Stimulated activated CD4-positive, alpha-beta T cell treated with anti-CD3 and anti-CD28 coated beads, Interleukin-12 subunit alpha, Interleukin-12 subunit beta, amount 100 ng/mL, for 48 hours (primary cell): ENCODE results near the gene SEC61A1.

ENCODE experiments used
- DNase-seq, 3 donors: peaks; one replicate each; pipeline ENCODE4 v3.0.0-alpha.2; 2020; ENCODE audit warnings: low read depth in 2 of 3, low spot score in 1 of 3

The SEC61A1 gene

GRCh38 chr3:128056258-128056657, 4.0 kb downstream of the SEC61A1 start:
- no peak for DNase-seq

DNA sequence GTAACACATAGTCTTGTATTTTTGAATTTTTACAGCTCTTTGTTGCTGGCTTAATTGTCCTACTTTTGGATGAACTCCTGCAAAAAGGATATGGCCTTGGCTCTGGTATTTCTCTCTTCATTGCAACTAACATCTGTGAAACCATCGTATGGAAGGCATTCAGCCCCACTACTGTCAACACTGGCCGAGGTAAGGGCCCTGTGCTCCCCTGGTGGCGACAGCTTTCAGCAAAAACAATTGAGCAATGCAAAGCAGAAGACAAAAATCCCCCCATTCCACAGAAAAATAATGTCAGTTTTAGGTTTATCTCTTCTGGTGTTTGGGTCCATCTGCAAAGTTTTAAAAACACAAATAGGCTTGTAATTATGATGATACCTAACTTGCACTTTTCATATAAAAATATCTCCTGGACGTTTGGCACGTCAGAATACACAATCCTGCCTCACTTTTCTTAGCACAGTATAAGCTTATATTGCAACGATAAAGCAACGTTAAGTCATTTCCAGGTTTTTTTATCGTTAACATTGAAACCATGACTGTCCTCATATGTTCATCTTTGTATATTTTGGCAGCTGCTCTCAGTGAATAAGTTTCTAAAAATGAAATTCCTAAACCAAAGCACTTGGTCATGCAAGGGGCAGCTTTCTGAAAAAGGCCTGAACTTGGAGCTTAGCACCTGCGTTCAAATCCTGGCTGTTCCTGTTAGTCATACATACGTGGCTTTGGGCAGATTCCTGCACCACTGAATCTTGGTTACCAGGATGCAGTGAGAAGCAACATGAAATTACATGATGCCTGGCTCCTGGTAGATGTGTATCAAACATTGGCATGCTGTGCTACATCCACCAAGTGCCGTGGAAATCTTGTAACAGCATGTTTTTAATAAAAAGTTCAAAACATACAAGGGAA, 8.5 kb downstream of the SEC61A1 start:
- no peak for DNase-seq

GRCh38 chr3:128062033-128062745, 10.0 kb downstream of the SEC61A1 start:
- no peak for DNase-seq

GRCh38 chr3:128063865-128064264, 11.6 kb downstream of the SEC61A1 start:
- DNase-seq = no peak

DNA sequence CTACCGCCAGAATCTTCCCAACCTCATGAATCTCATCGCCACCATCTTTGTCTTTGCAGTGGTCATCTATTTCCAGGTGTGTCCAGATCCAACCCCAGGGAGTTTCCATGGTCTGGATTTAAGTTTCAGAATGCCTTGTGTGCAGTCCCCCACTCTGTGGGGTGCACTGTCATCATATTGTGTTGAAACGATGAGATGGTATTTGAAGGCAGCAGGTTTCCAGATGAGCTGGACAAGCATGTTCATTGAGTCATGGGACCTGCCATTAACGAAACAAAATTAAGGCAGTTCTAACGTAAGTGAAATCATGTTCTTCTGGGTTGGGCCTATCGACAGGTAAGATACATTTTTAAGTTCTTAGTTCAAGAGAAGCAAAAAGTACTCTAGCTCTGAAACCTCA, 12.7 kb downstream of the SEC61A1 start:
- DNase-seq = no peak

- no peak for DNase-seq
Measured at GRCh38 chr3:128066114-128066513, 13.9 kb downstream of the SEC61A1 start.

DNA sequence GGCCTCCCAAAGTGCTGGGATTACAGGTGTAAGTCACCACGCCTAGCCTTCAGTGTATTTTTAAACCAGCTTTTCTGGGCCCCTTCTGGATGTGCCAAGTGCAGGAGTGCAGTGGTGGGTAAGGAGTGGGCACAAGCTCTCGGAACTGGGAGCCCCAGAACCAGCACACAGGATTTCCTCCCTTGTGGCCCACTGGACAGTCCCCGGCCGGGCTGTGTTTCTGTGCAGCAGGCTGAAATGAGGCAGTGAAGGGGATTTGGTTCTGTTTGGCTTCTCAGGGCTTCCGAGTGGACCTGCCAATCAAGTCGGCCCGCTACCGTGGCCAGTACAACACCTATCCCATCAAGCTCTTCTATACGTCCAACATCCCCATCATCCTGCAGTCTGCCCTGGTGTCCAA, 14.4 kb downstream of the SEC61A1 start:
- no peak for DNase-seq

DNA sequence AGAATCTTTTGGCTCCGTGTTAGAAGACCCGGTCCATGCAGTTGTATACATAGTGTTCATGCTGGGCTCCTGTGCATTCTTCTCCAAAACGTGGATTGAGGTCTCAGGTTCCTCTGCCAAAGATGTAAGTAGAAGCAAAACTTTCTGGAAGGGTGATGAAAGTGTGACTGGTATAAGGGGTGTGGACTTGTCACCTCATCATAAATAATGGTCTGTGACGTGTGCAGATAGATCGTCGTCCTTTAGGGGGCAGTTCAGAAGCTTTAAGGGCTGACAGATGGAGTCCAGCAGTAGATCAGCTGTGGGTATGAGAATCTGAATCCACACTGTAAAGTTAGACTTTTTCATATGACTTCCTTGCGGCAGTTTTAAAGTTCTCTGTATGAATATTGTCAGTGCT, 15.3 kb downstream of the SEC61A1 start:
- no peak for DNase-seq

DNA sequence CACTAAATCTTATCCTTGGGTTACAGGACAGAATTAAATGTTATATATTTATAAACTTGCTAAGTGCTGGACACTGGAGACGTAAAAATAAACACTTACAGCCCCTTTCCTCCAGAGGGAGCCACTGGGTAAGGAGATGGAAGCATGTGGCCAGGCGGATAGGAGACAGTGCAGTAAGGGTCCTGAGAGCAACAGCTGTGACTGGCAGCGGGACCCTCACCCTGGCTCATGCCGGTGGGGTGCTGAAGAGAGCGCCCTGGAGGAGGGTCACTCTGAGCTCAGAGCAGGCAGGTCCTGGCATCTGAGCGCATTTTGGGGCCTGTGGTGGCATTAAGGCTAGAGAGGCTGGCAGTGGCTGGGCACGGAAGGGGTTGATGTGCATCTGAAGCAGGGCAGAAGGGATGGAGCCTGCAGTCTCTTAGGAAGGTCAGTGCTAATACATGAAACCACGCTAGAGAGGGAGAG, 16.0 kb downstream of the SEC61A1 start:
- DNase-seq = peak in 1 of 3 donors; percentile 38

- DNase-seq = no peak
Measured at GRCh38 chr3:128069271-128069670, 17.0 kb downstream of the SEC61A1 start.

GRCh38 chr3:128070898-128071591, 18.8 kb downstream of the SEC61A1 start:
- no peak for DNase-seq

DNA sequence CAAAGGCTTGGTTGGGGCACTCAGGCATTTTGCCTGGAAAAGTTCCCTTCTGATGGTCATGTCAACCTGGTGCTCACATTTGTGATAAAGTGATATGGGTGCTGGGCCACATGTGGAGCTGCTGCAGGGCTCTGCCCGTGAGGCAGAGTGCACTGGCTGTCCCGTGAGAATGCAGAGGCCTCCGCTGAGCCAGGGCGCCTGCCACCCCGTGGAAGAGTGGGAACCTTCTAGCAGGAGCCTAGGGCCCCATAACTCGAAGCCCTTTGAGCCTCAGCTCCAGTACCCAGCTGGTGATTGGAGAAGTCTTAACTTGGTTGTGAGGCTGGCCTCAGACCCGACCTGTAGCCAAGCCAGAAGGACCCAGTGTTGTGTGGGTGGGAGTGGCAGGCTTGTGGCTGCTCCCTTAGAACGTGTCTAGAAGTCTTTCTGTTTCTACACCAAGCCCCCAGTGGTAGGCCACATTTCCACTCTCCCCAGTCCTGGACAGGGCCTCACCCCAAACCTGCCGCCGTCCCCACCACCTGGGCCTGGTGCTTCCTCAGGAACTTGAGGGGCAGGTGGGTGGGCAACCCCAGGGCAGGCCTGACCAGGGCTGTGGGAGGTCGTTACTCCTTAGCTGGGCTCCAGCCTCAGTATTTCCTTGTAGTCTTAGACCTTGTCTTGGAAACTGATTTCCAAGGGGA, 19.7 kb downstream of the SEC61A1 start:
- DNase-seq = no peak

GRCh38 chr3:128072454-128073184, 20.4 kb downstream of the SEC61A1 start:
- no peak for DNase-seq

DNA sequence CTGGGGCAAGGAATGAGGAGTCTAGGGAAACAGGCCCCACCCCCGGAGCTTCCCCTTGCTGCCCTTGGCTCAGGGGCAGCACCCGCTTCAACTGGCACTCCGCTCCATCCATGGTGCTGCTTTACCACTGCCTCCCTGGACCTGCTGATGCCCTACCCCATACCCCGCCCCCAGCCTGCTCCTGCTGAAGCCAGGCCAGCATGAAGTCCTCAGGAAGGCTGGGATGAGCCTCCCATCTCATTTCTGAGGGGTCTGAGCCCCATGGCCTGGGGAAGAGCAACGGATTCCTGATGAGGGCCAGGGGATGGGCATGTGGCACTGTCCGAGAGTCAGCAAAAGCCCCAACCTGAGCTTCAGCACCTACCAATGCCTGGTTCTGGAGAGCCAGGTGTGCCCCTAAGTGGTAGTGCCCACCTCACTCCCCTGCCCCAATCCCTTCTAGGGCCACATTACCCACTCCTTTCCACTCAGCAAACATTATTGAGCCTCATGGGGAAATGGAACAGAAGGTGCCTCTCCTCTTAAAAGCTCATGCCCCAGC, 21.0 kb downstream of the SEC61A1 start:
- DNase-seq = no peak

GRCh38 chr3:128073807-128074206, 21.6 kb downstream of the SEC61A1 start:
- DNase-seq = no peak

- no peak for DNase-seq
Measured at GRCh38 chr3:128074851-128075521, 22.7 kb downstream of the SEC61A1 start.

DNA sequence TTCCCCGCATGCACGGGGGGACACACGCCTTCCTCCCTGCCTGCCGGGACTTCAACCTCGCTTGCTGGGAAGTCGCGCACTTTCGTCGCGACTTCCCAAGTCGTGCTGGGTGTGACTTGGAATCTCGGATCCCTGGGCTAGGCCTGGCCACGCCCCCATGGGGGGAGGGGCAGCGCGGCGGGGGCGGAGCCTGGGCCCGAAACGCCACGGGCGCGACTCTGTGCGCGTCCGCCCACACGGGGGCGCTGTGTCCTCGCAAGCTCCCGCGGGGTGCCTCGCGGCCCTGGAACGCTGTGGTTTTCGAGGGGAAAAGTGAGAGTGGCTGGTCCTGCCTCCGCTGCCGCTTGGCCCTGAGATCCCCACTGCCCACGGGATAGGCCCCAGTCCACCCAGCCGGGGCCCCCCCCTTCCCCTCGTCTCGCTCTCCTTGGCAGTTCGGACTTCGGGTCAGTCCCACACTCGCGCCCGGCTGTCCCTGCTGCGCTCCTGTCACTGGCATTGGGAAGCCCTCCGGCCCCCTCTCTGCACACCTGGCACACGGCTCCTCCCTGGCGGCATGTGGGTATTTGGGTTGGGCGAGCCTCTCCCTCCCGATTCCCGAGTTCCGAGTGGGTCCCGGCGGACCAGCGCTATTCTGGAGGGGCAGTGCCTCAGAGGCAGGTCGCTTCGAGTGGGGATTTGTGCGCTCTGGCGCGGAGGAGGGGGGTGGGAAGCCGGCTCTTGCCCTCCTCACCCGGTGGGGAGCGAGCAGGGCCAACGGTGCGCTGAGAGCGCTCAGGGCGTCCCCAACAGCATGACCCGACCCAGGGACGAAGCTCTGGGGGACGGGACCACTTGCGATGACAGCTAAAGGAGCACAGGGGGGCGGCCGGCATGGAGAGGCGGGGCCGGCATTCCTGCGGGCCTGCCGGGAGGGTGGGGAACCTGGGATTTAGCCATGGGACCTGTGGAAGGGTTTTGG, 23.6 kb downstream of the SEC61A1 start:
- DNase-seq = peak; percentile 66 to 81 (median 78)

DNA sequence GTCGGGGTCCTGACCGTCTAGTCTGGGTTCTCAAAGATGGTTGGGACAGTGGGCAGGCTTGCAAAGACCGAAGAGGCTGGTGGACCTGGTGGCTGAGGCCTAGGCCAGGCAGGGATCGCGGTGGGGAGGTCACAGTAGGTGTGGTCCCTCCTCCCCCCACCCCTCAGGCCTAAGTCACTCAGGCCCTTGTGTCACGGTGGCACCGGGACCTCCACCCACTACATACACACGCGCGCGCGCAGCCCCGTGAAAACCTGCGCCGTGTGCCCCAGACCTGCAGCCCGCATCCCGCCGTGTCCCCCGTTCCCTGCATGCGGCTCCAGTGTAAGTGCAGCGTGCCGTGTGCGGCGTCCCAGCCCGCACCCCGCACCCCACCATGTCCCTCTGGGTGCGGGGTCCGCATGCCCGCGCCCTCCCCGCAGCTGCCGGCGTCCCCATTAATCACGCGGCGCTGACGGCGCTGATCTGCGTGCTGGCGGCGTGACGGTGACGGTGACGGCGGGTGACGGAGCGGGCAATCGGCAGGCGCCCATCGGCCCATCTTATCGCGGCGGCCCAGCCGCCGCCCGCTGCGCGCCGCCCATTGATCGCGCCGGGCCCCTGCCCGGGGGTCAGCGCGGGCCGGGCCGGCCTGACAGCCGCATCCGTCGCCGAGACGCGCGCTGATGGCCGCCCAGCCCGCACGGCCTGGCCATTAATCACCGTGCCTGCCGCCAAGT, 24.4 kb downstream of the SEC61A1 start:
- DNase-seq = no peak
